22Rv1 (cell line): ENCODE results near the gene PROX1.

ENCODE experiments used
- H3K27ac ChIP-seq: fragments of 450-650 bp; 2 replicates; pipeline ENCODE4 v1.5.1; 2017
- ZFX ChIP-seq: fragments of 450-650 bp; IDR thresholded peaks from 2 replicates; pipeline ENCODE4 v1.6.1; 2017; ENCODE audit warnings: antibody characterized with exemption, borderline replicate concordance
- TF ChIP-seq, protein P1 (sequence below): fragments of 450-650 bp; IDR thresholded peaks from 2 replicates; pipeline ENCODE4 v1.5.1; 2017; ENCODE audit warnings: mild to moderate bottlenecking

PROX1 gene

DNA sequence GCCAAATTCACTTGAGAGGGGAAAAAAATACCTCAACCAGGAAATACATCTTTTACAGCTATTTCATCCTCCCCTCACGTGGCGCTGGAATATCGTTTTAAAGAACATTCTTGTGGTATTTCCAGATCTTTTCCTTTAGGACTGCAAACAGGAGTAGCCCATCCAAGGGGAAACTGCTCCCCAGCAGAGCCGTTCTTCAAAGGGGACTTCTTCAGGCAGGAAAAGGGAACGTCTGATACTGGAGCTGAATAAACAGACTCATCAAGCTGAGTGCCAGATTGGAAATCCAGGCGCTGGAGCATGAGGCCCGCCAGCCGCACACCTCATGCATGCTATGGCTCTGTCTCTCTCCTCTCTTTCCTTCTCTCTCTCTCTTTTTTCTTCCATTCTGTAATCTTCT lies 34.0 kb upstream of the PROX1 start:
- no peak overlapping the region for H3K27ac ChIP-seq
- TF ChIP-seq, protein P1, sequence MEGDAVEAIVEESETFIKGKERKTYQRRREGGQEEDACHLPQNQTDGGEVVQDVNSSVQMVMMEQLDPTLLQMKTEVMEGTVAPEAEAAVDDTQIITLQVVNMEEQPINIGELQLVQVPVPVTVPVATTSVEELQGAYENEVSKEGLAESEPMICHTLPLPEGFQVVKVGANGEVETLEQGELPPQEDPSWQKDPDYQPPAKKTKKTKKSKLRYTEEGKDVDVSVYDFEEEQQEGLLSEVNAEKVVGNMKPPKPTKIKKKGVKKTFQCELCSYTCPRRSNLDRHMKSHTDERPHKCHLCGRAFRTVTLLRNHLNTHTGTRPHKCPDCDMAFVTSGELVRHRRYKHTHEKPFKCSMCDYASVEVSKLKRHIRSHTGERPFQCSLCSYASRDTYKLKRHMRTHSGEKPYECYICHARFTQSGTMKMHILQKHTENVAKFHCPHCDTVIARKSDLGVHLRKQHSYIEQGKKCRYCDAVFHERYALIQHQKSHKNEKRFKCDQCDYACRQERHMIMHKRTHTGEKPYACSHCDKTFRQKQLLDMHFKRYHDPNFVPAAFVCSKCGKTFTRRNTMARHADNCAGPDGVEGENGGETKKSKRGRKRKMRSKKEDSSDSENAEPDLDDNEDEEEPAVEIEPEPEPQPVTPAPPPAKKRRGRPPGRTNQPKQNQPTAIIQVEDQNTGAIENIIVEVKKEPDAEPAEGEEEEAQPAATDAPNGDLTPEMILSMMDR = no peak
- TF ChIP-seq ZFX = no peak

DNA sequence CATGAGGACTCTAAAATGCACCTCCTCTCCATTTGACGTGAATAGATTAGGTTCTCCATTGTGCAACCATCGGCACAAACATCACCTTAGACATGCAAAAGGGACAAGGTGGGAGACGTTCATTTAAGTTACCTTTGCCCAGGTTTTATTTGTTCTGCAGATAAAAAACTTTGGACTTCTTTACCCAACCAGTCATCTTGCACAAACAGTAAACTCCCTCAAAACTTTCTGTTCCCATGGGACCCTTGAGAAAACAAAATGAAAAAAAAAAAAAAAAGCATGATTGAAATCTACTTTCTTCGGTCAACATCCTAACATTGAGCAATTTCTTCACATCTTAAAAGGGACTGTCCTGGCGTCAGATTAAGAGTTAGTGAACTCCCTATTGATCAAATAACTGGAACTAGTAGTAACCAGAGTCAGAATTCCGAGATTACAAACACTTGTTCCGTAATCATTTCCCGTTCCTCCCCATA lies 31.4 kb upstream of the PROX1 start:
- H3K27ac ChIP-seq = no peak overlapping the region
- TF ChIP-seq ZFX = no peak
- TF ChIP-seq, protein P1 = no peak

DNA sequence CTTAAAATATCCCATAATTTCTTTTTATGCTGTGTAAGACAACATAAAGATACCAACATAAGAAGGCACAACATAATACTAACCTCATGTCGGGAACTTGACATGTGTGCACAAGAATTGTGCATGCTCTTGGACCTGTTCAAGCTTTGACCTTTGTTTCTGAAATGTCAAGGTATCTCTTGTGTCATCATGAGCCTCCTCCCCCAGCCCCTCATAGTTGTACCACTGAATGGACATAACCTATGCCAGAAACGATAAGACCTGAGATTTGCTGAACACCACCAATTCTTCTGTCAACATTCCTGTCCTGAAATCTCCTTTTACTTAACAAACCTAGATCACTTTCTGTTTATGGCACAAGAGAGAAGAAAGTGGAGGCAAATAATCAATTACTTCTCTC lies 29.4 kb upstream of the PROX1 start:
- TF ChIP-seq, protein P1 = no peak
- TF ChIP-seq ZFX = no peak
- H3K27ac ChIP-seq = no peak overlapping the region

DNA sequence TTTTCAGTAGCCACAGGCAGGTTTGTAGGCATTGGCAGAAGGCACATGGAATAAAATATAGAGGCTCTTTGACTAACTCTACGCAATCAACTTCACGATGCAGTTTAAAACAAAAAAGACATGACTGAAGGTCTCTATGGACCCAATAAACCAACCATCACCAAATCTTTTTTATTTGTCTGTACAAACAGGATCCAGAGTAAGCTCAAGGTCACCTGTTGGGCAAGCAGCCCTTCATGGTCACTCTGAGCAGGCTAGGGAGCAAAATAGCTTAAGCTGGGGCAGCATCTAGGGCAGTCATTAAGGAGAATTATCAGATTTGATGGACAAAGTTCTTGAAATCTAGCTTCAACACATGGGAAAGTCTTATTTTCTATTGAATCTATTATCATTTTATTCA lies 26.8 kb upstream of the PROX1 start:
- no peak for TF ChIP-seq ZFX
- TF ChIP-seq, protein P1 = no peak
- no peak overlapping the region for H3K27ac ChIP-seq

DNA sequence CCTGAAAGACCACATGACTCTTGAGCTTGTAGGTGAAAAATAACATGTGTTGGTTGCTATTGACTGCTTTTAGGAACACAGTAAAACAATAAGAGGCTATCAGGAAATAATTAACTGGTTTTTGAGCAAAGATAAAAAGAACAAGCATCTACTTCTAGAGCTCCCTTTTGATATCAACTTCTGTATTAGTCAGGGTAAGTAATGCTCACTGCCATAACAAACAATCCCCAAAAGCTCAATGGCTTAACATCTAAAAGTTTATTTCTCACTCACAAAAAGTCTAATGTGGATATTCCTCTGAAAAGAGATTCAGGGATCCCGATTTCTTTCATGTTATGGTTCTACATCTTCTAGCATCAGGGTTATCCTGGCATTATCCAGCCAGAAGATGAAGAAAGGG lies 25.3 kb upstream of the PROX1 start:
- H3K27ac ChIP-seq = no peak overlapping the region
- TF ChIP-seq ZFX = no peak
- TF ChIP-seq, protein P1 = no peak

DNA sequence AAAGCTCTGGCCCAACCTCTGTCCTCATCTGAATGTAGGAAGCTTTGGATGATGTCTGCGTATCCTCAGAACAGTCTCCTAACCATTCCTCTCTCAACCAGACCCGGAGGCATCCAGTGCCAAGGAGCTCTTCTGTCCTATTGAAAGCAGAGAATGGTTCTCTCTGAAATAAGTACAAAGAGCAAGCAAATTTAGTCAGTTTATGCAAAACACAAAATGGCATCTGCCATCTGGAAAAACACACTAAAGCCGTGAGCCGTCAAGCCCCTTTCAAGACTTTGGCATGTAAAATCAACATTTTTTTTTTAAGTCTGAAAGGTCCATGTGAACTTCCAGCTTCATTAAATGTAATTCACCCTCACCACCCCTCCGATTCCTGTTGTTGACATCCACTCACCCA lies 21.7 kb upstream of the PROX1 start:
- TF ChIP-seq, protein P1 = no peak
- no peak for TF ChIP-seq ZFX
- H3K27ac ChIP-seq = no peak overlapping the region

DNA sequence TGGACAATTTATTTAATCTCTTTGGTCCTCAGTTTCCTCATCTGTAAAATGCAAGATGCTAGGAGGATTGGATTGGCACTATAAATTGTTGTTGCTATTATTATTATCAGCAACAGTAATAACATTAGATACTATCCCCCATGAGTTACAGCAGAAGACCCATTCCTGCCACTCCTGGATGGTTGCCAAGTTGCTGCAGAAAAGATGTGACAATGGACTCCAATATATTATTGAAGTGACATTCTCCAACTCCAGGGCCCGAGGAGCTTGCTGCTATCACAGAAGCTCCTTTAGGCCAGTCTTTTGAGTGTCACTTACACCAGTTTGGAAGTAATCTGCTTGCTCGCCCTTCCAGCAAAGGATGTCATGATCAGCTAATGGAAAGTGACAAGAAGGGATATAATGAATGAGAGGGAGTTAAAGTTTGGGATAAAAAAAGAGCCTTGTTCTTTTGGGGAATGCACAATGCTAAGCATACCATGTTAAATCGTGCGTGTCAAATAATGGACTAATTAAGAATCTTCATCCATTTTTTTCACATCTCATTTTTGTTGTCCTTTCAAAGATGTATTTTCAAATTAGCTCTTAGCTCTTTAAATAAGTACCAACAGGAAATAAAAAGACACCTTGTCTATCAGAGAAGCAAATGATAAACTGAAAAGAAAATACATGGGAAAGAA lies 19.5 kb upstream of the PROX1 start:
- TF ChIP-seq, protein P1 = no peak
- no peak for TF ChIP-seq ZFX
- H3K27ac ChIP-seq = no peak overlapping the region
